PC-3 (cell line): ENCODE results near the gene CIZ1. TPM values are rescaled to one million over a fixed set of nuclear protein-coding genes. Genes with fewer than 3 reads are reported as not detected.

ENCODE experiments used
- ATAC-seq: fragments of 200-7000 bp; cut with Tn5 transposase; 2 replicates; pipeline ENCODE4 v1.9.1; 2020; ENCODE audit warnings: mild to moderate bottlenecking, moderate library complexity
- BruUV-seq: library from RNA; stranded (reverse); fragments of 400-500 nt; replicated peaks from 2 replicates; lab custom pipeline; 2021; lab: Mats Ljungman, UMichigan
- CTCF ChIA-PET: fragments of 300-600 bp; sonication (Branson Sonifier 250); formaldehyde crosslinking; loops from one replicate; lab custom pipeline; 2022; ENCODE audit warnings: antibody characterized with exemption; lab: Charles Lee
- POLR2A ChIA-PET: fragments of 300-600 bp; sonication (Branson Sonifier 250); formaldehyde crosslinking; loops from one replicate; lab custom pipeline; 2022; ENCODE audit warnings: antibody characterized with exemption; ENCODE audit not compliant: unreplicated experiment; lab: Charles Lee
- DNase-seq: peaks from one replicate; pipeline ENCODE4 v3.0.0-alpha.2; 2015
- H2AFZ ChIP-seq: fragments of 300-600 bp; sonication (generic); 2 replicates; pipeline ENCODE4 v1.6.0; 2016; ENCODE audit warnings: antibody characterized with exemption, low read length
- H3F3A ChIP-seq: fragments of 300-600 bp; sonication (generic); one replicate; pipeline ENCODE4 v1.6.0; 2017; ENCODE audit warnings: antibody characterized with exemption, low read length, control low read depth, mild to moderate bottlenecking; ENCODE audit not compliant: unreplicated experiment
- H3K27ac ChIP-seq: fragments of 300-600 bp; sonication (generic); 2 replicates; pipeline ENCODE4 v1.5.1; 2016; ENCODE audit warnings: mild to moderate bottlenecking, low read length
- H3K27me3 ChIP-seq: fragments of 300-600 bp; sonication (generic); 2 replicates; pipeline ENCODE4 v1.6.1; 2016; ENCODE audit warnings: low read length, mixed read lengths
- H3K36me3 ChIP-seq: fragments of 300-600 bp; sonication (generic); 2 replicates; pipeline ENCODE4 v1.6.1; 2016; ENCODE audit warnings: low read depth, mixed run types, low read length, mixed read lengths
- H3K4me1 ChIP-seq: fragments of 300-600 bp; sonication (generic); 2 replicates; pipeline ENCODE4 v1.5.1; 2016; ENCODE audit warnings: low read length; ENCODE audit not compliant: insufficient read depth
- H3K4me2 ChIP-seq: fragments of 300-600 bp; sonication (generic); 2 replicates; pipeline ENCODE4 v1.6.0; 2016; ENCODE audit warnings: low read length
- H3K4me3 ChIP-seq: fragments of 300-600 bp; sonication (generic); 2 replicates; pipeline ENCODE4 v1.5.1; 2016; ENCODE audit warnings: mild to moderate bottlenecking, low read length, mixed read lengths
- H3K79me2 ChIP-seq: fragments of 300-600 bp; sonication (generic); 2 replicates; pipeline ENCODE4 v1.6.1; 2017; ENCODE audit warnings: low read length, mixed read lengths
- H3K9ac ChIP-seq: fragments of 300-600 bp; sonication (generic); 2 replicates; pipeline ENCODE4 v1.6.0; 2016; ENCODE audit warnings: mild to moderate bottlenecking, low read length
- H3K9me2 ChIP-seq: fragments of 300-600 bp; sonication (generic); replicated peaks from 2 replicates; pipeline ENCODE4 v1.6.1; 2016; ENCODE audit warnings: mixed run types, low read length, mixed read lengths
- H3K9me3 ChIP-seq: fragments of 300-600 bp; sonication (generic); 2 replicates; pipeline ENCODE4 v1.6.1; 2016; ENCODE audit warnings: low read length, mixed read lengths
- H4K20me1 ChIP-seq: fragments of 300-600 bp; sonication (generic); 2 replicates; pipeline ENCODE4 v1.6.1; 2016; ENCODE audit warnings: low read length, mixed read lengths
- EZH2 ChIP-seq: fragments of 300-600 bp; sonication (generic); IDR thresholded peaks from one replicate; pipeline ENCODE4 v1.6.1; 2017; ENCODE audit warnings: antibody characterized with exemption, mild to moderate bottlenecking, low read length; ENCODE audit not compliant: unreplicated experiment
- EZH2phosphoT487 ChIP-seq: fragments of 300-600 bp; sonication (generic); IDR thresholded peaks from 2 replicates; pipeline ENCODE4 v1.6.1; 2018; ENCODE audit warnings: mild to moderate bottlenecking, antibody characterized with exemption, low read length, borderline replicate concordance
- intact Hi-C: fragments of 100-400 bp; cut with micrococcal nuclease; formaldehyde crosslinking; loops from 2 replicates; pipeline ENCODE4 v1.9.0; 2023
- total RNA-seq: library from RNA; depleted of rRNA; stranded (reverse); fragments of >200 nt; gene quantifications from 2 replicates; pipeline ENCODE4 v1.2.3, GENCODE V29; 2014
- TF ChIP-seq, protein P1 (sequence below): fragments of 300-600 bp; sonication (generic); conservative IDR thresholded peaks from 2 replicates; pipeline ENCODE4 v1.5.1; 2017; ENCODE audit warnings: antibody characterized with exemption, low read depth, mild to moderate bottlenecking, low read length

The CIZ1 gene
- total RNA-seq, 1 experiment from 2014 or later, result 46.1 TPM

DNA sequence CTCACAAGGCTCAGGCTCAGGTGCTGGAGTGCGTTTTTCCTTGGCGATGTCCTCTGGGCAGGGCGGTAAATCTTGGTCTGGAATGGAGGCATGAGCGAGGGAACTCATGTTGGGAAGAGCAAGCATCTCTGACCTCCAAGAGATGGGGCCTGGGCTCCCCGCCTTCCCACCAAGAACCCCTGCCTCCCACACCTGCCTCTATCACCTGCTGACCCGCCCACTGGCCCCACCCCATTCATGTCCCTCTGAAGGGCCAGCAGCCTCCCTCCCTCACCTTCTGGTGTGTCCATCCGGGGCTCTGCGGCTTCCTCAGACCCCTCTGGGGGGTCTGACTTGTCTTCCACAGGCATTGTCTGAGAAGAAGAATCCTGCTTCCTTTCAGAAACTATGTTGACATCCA is 10.9 kb downstream of the CIZ1 start:
- Histone ChIP-seq H2AFZ (no peak overlapping the region), H4K20me1 (no peaks in the 10 kb centered on the region), H3K4me2 (no peak overlapping the region), H3K4me1 (no peaks in the 10 kb centered on the region), H3K27ac (no peak overlapping the region), H3K79me2 (no peaks in the 10 kb centered on the region), H3F3A (no peaks in the 10 kb centered on the region), H3K9ac (no peak overlapping the region), H3K9me2 (no peaks in the 10 kb centered on the region), H3K9me3 (no peaks in the 10 kb centered on the region), H3K36me3 (peaks cover 4% of the 10 kb centered on the region), H3K27me3 (no peaks in the 10 kb centered on the region), H3K4me3 (no peak overlapping the region)
- ChIA-PET CTCF (no interaction called here), POLR2A (no interaction called here)
- BruUV-seq, result no TSS peak
- ATAC-seq (no peak), DNase-seq (no peak)
- no peak for TF ChIP-seq EZH2
- TF ChIP-seq, protein P1, sequence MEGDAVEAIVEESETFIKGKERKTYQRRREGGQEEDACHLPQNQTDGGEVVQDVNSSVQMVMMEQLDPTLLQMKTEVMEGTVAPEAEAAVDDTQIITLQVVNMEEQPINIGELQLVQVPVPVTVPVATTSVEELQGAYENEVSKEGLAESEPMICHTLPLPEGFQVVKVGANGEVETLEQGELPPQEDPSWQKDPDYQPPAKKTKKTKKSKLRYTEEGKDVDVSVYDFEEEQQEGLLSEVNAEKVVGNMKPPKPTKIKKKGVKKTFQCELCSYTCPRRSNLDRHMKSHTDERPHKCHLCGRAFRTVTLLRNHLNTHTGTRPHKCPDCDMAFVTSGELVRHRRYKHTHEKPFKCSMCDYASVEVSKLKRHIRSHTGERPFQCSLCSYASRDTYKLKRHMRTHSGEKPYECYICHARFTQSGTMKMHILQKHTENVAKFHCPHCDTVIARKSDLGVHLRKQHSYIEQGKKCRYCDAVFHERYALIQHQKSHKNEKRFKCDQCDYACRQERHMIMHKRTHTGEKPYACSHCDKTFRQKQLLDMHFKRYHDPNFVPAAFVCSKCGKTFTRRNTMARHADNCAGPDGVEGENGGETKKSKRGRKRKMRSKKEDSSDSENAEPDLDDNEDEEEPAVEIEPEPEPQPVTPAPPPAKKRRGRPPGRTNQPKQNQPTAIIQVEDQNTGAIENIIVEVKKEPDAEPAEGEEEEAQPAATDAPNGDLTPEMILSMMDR, result no peak
- no peak for TF ChIP-seq EZH2phosphoT487
- intact Hi-C loops, result no loop called here

DNA sequence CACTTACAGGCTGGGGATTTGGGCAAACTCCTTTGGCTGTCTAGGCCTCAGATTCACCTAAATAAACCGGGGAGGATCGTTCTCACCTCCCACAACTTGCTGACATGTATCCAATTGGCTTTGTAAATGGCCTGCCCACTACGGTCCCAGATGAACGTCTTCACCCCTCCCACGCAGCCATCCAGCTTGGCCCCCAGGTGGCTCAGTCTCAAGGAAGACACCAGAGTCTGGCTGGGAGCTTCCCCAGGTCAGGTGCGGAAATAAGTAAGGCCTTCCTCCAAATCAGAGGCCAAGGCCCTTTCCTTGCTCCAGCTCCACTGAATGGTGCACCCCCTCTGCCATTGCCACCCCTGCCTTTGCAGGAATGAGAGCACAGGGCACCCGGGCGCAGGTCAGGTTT is 11.4 kb downstream of the CIZ1 start:
- intact Hi-C loops, result no loop called here
- Histone ChIP-seq H3K9me3 (no peaks in the 10 kb centered on the region), H3K4me2 (no peak overlapping the region), H2AFZ (no peak overlapping the region), H3K36me3 (peaks cover 4% of the 10 kb centered on the region), H3K9me2 (no peaks in the 10 kb centered on the region), H3K4me1 (no peaks in the 10 kb centered on the region), H4K20me1 (no peaks in the 10 kb centered on the region), H3K79me2 (no peaks in the 10 kb centered on the region), H3F3A (no peaks in the 10 kb centered on the region), H3K27ac (no peak overlapping the region), H3K27me3 (no peaks in the 10 kb centered on the region), H3K4me3 (no peak overlapping the region), H3K9ac (no peak overlapping the region)
- ATAC-seq, result no peak
- TF ChIP-seq, protein P1, result no peak
- TF ChIP-seq EZH2 (no peak), EZH2phosphoT487 (no peak)
- no peak for DNase-seq
- POLR2A ChIA-PET, result no interaction called here
- CTCF ChIA-PET, result no interaction called here
- BruUV-seq, result no TSS peak

DNA sequence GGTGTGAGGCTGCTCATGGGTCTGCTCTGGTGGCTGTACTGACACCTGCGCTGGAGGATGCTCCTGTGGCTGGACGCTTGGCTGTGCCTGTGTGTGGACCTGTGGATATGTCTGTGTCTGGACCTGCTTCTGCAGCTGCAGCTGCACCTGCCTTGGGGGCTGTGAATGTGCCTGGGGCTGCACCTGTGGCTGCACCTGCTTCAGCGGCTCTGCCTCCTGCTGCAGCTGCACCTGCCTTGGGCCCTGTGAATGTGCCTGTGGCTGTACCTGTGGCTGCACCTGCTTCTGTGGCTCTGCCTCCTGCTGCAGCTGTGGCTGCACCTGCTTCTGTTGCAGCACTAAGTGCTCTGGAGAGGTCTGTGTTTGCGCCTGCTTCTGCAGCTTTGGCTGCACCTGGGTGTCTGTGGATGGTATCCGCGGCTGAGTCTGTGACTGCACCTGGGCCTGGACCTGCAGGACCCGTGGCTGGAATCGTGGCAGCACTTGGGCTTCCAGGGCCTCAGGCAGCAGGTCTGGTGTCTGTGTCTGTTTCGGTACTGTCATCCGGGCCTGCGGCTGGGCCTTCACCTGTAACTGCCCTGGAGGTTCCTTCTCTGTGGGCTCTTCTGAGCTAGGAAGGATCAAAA is 12.5 kb downstream of the CIZ1 start:
- no peaks in the 10 kb centered on the region for H3K27me3 ChIP-seq
- no peak overlapping the region for H2AFZ ChIP-seq
- no peak overlapping the region for H3K27ac ChIP-seq
- H3F3A ChIP-seq, result no peaks in the 10 kb centered on the region
- no peaks in the 10 kb centered on the region for H3K4me1 ChIP-seq
- no peak overlapping the region for H3K9ac ChIP-seq
- no peak overlapping the region for H3K4me2 ChIP-seq
- BruUV-seq, result TSS peak; percentile 70
- intact Hi-C loops, result no loop called here
- H4K20me1 ChIP-seq, result no peaks in the 10 kb centered on the region
- no peak for TF ChIP-seq EZH2
- no peak for TF ChIP-seq EZH2phosphoT487
- TF ChIP-seq, protein P1, result no peak
- DNase-seq, result no peak
- no peaks in the 10 kb centered on the region for H3K9me3 ChIP-seq
- no peak overlapping the region for H3K4me3 ChIP-seq
- no peaks in the 10 kb centered on the region for H3K9me2 ChIP-seq
- ChIA-PET POLR2A (no interaction called here), CTCF (no interaction called here)
- H3K36me3 ChIP-seq, result peaks cover 4% of the 10 kb centered on the region
- no peaks in the 10 kb centered on the region for H3K79me2 ChIP-seq
- ATAC-seq, result no peak
